GM12864 (cell line): ENCODE data around the gene PPM1H.

Experiments
- DNase-seq: peaks from one replicate; pipeline ENCODE4 v3.0.0-alpha.2; 2011; ENCODE audit warnings: low read depth
- H3K4me3 ChIP-seq: 2 replicates; pipeline ENCODE4 v1.5.1; 2011; ENCODE audit warnings: mild to moderate bottlenecking, low read depth, low read length, control low read depth
- TF ChIP-seq, protein P1 (sequence below): IDR thresholded peaks from 2 replicates; pipeline ENCODE4 v1.5.1; 2011; ENCODE audit warnings: low read depth, mild to moderate bottlenecking, moderate library complexity, low read length, control low read depth, inconsistent platforms; ENCODE audit errors: missing control alignments

PPM1H gene

GRCh38 chr12:62915204-62915529 lies 19.8 kb downstream of the PPM1H start:
- H3K4me3 ChIP-seq = no peak overlapping the region
- TF ChIP-seq, protein P1, sequence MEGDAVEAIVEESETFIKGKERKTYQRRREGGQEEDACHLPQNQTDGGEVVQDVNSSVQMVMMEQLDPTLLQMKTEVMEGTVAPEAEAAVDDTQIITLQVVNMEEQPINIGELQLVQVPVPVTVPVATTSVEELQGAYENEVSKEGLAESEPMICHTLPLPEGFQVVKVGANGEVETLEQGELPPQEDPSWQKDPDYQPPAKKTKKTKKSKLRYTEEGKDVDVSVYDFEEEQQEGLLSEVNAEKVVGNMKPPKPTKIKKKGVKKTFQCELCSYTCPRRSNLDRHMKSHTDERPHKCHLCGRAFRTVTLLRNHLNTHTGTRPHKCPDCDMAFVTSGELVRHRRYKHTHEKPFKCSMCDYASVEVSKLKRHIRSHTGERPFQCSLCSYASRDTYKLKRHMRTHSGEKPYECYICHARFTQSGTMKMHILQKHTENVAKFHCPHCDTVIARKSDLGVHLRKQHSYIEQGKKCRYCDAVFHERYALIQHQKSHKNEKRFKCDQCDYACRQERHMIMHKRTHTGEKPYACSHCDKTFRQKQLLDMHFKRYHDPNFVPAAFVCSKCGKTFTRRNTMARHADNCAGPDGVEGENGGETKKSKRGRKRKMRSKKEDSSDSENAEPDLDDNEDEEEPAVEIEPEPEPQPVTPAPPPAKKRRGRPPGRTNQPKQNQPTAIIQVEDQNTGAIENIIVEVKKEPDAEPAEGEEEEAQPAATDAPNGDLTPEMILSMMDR = no peak
- DNase-seq = no peak

GRCh38 chr12:62914443-62915203 lies 20.3 kb downstream of the PPM1H start:
- H3K4me3 ChIP-seq = no peak overlapping the region
- TF ChIP-seq, protein P1 = no peak
- no peak for DNase-seq

DNA sequence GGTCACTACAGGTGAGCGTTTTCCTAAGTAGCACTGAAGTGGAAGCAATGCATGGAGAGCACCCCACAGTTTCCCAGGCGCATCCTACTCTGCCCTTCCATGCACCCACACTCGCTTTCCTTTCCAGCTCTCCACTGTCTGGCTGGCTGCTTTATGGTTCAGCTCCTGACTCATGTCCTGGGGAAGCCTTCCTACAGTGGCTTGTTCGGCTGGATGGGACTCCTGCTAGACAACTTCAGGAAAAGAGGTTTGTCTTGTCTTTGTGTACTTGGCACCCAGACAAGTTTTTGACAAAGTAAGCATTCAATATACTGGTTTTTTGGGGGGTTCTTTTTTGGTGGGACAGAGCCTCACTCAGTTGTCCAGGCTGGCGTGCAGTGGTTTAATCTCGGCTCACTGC lies 21.6 kb downstream of the PPM1H start:
- TF ChIP-seq, protein P1 = no peak
- no peak overlapping the region for H3K4me3 ChIP-seq
- no peak for DNase-seq

DNA sequence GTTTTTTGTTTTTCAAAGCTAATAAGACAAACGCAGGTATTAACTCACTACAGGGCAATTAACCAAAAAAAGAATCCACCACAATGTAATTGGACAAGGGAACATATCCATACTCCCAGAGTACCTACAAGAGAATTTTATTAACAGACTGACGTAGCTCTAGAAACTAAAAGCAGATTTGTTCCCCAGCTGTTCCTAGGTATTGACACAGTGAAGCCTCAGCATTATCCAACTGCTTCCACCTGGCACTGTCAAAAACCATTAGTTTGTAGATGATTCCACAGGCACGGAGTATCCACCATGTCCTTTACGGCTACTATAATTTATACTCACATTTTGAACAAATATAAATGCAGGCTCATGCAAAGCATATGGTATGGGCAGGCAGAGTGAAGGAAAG lies 22.3 kb downstream of the PPM1H start:
- TF ChIP-seq, protein P1 = no peak
- H3K4me3 ChIP-seq = no peak overlapping the region
- no peak for DNase-seq

DNA sequence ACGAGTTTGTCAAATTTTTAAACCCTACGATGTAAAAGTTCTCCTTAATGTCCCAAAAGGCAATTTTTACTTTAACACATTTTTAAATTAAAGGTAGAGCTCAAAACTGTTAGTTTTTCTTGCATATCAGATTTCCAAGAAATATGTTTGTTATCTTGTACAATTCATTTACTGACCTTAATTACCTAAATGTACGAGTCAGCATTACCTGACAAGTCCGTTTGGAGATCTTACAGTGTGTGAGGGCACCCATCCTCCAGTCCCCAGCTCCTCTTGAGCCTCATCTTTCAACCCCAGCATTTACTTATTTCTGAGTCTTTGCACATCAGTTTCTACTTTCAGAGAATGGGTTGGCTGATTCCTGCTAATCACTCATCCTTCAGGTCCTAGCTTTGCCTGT lies 23.7 kb downstream of the PPM1H start:
- DNase-seq = no peak
- TF ChIP-seq, protein P1 = no peak
- no peak overlapping the region for H3K4me3 ChIP-seq

GRCh38 chr12:62910549-62911169 lies 24.3 kb downstream of the PPM1H start:
- H3K4me3 ChIP-seq = no peak overlapping the region
- DNase-seq = no peak
- TF ChIP-seq, protein P1 = no peak

DNA sequence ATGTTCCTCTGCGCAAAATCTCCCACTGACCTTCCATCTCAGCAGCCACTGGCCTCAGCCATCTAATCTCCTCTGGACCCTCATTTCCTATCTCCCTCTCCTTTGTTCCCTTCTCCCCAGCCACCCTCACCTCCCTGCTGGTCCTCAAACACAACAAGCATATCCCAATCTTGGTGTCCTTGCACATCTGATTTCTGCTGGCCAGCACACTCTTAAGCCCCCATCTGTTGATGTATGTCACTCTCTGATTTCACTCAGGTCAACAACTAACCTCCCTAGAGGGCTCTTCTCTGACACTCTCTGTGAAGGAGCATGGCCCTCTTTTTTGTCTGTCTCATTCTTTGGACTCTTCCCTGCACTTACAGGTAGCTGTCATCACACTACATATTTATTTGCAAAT lies 25.6 kb downstream of the PPM1H start:
- H3K4me3 ChIP-seq = no peak overlapping the region
- no peak for DNase-seq
- TF ChIP-seq, protein P1 = no peak
